HG03520 (cell line): Measurements from ENCODE around the gene ACAT1.
"Not testable (repeated sequence)": the region's sequence is repeated elsewhere in the genome, so short reads cannot be mapped to it uniquely, and the experiment has no call there.

Experiments used
- ATAC-seq: cut with Tn5 transposase; IDR thresholded peaks from one replicate; pipeline ENCODE4 v1.9.1; 2021; ENCODE audit warnings: mild to moderate bottlenecking, moderate library complexity; ENCODE audit not compliant: unreplicated experiment

The ACAT1 gene

DNA sequence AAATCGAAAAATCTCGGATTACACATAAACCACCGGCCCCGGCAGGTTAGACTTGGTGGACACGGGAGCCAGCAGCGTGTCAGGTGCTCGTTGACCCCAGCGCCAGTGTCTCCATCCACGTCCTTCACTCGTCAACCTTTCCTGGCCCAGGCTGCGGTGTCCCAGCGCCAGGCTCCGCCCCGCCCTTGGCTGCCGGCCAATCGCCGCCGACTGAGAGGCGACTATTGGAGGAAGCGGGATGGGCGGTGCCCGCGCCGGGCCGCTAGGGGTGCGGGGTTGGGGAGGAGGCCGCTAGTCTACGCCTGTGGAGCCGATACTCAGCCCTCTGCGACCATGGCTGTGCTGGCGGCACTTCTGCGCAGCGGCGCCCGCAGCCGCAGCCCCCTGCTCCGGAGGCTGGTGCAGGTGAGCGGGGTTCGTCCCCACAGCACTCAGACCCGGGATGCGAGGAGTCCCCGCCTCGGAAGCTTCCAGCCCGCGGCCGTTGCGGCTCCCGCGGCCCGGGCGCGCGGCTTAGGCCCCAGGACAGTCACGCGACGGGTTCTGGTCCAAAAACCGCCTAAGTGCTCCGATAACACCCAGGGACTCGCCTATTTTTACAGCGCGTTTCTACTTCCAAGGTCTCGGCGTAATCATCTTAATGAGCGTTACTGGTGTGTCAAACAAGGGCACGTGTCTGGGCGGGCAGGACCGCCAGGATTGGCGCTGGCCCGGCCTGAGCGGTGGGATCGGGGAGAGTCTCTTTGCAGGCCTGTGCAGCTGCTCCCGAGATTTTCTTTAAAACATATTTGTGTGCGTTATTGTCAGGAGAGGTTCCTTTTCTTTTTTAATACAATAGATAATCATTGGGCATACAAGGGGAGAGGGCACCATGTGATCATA is at the start of gene ACAT1:
Gene ACAT1, plus strand, starts transcription at position 294 of the 882 bp plus-strand sequence. Its CDS starts 40 bp downstream, at position 334.
- ATAC-seq: peak; percentile 97

DNA sequence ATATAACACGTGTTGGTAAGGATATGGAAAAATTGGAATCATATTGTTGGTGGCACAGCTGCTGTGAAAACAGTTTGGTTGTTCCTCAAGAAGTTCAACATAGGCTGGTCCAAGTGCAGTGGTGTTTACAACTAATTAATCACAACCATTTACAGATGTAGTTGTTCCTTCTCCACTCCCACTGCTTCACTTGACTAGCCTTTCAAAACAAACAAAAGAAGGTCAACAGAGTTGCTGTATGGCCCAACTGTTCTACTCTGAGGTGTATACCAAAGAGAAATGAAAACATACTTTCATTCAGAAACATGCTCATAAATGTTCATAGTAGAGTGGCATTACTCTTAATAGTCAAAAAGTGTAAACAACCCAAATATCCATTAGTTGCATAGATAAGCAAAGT is 36.6 kb upstream of the ACAT1 start:
- no peak for ATAC-seq

DNA sequence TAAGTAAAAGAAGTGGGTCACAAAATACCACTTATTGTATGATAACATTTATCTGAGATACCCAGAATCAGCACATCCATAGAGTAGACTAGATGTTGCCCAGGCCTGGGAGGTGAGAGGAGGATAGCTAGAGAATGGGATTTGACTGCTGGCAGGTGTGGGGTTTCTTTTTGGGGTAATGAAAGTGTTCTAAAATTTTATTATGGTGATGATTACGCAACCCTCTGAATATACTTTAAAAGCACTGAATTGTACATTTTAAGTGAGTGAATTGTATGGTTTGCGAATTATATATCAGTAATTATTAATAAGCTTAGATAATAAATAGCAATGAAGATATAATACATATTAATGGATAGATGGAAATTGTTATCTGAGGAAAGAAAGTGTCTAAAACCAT is 35.7 kb upstream of the ACAT1 start:
- ATAC-seq: no peak

DNA sequence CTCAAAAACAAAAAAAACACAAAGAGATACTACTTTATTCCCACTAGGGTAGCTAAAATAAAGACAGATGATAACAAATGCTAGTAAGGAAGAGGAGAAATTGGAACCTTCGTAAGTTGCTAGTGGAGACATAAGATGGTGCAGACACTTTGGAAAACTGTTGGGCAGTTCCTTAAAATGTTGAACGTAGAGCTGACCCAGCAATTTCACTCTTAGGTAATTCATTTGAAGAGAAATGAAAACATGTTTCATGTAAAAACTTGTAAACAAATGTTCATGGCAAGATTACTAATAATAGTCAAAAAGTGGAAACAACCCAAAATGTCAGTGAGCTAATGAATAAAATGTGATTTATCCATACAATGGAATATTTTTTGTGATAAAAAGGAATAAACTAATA is 29.2 kb upstream of the ACAT1 start:
- no peak for ATAC-seq

DNA sequence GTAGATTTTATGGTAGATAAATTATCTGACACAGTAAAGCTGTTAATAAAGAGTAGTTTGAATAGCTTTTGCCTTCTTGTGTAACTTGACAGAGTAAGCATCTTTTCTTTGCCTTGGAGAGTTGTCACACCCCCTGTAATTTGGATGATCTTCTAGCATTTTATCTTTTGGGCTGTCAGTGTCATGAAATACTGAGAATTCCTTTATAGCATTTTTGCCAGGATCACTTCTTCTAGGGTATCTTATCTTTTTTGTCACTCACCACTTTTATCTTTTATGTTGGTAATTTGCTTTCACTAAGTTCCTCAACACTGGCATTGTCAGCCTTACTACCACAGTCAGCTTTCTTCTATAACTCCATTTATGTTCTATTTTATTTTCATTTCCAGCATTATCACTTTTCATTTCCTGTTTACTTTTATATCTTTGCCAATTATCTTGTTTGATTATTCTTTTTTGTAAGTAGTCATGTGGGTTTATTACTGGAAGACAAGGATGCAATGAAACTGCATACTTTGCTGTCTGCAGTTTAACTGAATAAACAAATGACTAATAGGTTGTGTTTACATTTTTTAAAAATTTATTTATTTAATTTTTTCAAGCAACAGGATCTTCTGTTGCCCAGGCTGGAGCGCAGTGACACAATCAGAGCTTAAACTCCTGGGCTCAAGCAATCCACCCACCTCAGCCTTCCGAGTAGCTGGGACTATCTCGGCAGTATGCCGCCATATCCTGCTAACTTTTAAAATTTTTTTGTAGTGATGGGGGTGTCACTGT is 28.1 kb upstream of the ACAT1 start:
- ATAC-seq: no peak

DNA sequence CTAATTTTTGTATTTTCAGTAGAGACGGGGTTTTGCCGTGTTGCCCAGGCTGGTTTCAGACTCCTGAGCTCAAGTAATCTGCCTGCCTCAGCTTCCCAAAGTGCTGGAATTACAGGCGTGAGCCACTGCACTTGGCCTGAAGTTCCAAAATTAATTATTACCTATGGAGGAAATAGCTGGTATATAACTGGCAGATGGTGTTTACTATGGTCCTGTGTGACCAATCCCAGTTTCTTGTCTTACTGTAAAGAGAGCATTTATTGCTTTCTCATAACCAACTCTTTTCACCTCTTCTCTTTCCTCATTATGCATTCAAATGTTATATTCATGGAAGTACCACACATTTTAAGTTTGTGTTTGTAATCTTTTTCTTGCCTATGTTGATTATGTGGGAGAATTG is 24.2 kb upstream of the ACAT1 start:
- ATAC-seq: no peak

DNA sequence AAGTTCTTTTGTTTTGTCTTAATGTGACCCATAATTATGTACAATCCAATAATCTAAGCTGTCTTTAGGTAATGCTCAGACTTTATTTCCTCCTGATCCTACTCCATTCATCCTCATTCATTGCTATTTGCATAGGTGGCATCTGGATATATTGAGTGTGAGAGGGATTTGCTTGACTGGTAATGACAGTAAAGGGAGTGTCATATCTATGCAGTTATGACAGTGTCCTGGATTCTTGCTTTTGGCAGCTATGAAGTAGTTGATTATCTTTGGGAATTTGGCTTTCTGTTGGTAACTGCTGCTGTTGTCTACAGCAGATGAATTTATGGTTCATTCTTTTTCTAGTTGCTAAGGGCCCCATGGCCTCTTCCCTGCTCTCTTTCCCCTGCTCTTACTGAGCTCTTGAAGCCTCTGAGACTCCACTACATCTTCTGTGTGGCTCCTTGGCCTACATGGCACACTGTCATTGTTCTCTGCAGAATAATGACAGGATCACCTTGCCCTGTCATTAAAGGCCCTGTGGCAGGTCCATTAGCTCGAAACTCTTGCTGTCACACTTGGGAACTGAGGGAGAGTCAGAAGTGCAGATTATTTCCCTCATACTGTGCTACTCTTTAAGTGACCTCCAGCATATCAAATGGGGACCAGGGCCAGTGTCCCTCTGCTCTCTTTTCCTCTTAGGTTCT is 20.1 kb upstream of the ACAT1 start:
- ATAC-seq: no peak

DNA sequence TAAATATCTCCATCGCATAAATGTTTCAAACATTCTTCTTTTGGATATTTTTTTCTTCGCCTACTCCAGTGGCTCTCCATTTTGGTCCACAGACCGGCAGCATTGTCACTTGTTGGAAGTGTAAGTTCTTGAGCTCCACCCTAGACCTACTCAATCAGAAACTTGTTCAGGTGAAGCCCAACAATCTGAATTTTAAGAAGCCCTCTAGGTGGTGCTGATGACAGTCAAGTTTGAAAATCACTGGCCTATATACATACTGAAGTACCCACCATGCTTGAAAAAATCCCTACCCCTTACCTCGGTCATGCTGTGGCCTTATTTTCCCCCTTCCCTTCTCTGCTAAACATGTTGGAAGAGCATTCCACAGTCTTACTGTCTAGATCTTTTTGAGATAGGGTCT is 10.2 kb upstream of the ACAT1 start:
- ATAC-seq: no peak

DNA sequence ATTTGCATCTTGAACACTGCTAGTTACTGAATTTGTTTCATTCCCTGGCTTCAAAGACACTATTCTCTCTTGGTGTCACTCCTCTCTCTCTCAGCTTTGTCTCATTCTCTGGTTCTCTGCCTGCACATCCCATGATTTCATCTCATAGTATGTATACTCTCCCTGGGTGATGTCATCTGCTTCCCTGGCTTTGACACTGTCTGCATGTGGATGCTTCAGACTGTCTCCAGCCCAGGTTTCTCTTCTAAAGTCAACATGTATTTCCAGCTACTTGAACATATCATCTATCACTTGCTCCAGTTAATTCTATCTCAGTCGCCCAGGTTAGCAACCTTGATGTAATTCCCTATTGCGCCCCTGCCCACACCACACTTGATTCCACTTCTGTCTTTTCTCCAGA is 9.3 kb upstream of the ACAT1 start:
- ATAC-seq: no peak

DNA sequence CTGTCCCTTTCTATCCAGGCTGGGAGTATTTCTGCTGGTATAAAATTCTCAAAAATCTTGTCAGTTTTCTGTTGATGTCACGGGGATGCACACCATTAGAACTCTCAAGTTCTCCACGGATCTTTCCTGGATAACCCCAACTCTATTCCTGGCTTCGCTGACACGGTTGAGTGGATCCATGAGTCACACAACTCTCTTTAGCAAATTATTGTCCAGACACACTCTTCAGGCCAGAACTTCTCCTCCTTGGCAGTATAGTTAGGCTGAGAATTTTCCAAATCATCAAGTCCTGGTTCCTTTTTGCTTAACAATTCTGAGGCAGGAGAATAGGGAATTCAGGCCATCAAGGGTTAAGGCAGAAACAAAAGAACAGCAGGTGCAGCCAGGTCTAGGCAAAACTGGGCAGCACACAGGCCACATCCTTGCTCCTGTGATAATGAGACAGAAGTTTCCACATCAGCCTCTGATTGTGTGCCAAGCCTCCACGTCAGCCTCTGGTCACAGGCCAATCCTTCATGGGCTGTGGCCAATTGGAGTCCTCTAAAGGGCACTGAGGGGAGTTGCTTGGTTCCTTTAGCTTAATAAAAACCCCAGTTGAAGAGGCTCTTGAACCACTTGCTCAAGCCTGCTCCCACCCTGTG is 5.7 kb upstream of the ACAT1 start:
- ATAC-seq: no peak

DNA sequence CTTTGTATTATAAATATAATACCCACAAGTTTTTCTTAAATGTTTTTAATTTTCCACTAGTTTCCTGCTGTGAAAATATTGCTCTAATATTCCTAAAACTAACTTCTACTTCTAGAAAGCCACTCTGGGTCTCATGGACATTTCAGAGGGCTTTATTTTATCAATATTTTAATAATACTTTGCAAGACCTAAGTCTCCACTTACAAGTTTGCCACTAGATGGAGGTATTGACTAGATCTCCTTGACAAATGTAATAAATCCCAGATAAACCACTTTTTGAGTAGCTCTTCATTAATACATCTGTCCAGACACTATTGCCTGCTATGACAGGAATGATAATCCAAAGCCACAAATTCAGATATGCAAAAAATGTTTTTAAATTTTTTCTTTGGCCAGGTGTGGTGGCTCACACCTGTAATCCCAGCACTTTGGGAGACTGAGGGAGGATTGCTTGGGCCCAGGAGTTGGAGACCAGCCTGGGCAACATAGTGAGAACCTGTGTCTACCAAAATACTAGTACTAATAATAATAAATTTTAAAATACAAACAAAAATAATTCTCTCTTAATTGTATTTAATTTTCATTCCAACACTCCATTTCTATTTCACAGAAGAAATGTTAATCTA is 3.5 kb upstream of the ACAT1 start:
- no peak for ATAC-seq

DNA sequence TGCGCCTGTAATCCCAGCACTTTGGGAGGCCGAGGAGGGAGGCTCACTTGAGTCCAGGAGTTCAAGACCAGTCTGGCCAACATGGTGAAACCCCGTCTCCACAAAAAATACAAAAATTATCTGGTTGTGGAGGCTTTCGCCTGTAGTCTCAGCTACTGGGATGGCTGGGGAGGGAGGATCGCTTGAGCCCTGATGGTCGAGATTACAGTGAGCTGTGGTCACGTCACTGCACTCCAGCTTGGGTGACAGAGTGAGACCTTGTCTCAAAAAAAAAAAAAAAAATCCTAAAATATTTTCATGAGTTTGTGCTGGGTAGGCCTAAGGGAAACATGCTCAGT is 462 bp upstream of the ACAT1 start:
- ATAC-seq: peak; percentile 2

DNA sequence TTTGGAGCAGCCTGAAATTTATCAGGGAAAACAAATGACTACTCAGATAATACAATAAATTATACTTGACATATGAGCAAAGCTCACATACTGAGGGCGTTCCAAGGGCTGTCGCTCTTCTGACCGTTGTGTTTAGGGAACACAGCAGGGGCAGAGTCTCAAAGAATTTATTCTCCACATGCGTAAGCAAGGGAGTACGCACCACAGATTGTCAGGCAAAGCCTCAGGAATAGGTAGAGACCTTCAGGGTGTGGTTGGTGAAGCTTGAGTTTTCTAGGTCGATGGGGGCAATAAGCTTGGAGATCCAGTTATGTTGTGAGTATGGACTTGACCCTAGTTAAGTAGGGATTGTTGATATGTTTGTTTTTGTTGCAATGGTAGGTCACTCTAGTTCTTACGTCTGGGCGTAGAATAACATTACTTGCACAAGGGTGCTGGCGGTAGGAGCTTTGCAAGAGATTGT is 830 bp downstream of the ACAT1 start:
- no peak for ATAC-seq

DNA sequence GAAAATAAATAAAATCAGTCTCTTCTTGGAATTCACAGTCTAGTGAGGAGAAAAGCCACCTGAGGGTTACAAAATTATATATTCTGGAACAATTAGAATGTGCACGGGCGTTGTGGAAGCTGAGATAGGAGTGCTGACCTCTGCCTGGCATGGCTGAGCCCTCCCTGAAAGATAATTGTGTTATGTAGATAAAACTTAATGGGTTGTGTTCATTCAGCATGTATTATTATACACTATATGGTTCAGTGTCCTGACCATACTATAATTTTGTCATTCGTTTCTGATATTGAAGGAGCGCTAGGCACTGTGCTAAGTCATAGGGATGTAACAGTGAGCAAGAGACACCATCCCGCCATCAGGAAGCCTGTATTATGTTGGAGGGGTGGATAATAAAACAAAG is 3.7 kb downstream of the ACAT1 start:
- ATAC-seq: no peak

DNA sequence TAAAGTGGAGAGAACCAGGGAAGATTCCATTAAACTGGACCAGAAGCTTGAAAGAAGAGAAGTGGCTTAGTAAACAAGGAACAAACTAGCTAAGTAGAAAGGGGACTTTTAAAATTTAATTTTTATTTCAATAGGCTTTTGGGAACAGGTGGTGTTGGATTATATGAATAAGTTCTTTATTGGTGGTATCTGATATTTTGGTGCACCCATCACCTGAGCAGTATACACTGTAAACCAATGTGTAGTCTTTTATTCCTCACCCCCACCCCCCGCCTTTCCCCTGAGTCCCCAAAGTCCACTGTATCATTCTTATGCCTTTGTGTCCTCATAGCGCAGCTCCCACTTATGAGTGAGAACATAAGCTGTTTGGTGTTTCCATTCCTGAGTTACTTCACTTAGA is 7.4 kb downstream of the ACAT1 start:
- ATAC-seq: no peak

DNA sequence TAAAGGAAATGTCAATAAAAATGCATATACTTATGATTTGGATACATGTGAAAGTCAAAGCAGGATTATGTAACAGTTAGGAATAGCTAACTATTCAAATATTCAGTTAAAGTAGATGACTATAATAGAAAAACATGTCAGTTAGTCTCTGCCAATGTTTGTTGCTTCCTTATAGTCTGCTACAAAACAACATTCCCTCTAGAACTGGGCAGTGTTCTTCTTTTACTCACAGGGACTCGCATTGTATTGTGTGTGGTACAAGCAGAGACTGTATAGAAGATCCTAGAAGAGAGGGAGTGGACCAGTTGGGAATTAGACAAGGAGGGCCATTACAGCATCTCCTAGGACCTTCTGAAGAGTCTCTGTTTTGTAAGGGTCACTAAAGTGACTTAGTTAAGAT is 10.6 kb downstream of the ACAT1 start:
- no peak for ATAC-seq

DNA sequence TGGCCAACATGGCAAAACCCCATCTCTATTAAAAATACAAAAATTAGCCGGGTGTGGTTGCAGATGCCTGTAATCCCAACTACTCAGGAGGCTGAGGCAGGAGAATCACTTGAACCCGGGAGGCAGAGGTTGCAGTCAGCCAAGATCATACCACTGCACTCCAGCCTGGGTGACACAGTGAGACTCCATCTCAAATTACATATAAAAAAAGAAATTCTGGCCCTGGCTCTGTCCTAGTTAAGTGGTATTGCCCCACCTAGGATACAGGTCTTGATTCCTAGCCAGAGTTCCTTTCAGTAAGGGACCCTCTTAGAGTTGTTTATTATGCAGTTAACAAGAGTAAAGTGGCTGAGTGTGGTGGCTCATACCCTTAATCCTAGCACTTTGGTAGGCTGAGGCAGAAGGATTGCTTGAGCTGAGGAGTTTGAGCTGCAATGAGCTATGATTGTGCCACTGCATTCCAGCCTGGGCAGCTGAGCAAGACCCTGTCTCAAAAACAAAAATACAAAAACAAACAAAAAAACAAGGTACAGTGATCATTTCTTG is 11.7 kb downstream of the ACAT1 start:
- not testable (repeated sequence) for ATAC-seq

DNA sequence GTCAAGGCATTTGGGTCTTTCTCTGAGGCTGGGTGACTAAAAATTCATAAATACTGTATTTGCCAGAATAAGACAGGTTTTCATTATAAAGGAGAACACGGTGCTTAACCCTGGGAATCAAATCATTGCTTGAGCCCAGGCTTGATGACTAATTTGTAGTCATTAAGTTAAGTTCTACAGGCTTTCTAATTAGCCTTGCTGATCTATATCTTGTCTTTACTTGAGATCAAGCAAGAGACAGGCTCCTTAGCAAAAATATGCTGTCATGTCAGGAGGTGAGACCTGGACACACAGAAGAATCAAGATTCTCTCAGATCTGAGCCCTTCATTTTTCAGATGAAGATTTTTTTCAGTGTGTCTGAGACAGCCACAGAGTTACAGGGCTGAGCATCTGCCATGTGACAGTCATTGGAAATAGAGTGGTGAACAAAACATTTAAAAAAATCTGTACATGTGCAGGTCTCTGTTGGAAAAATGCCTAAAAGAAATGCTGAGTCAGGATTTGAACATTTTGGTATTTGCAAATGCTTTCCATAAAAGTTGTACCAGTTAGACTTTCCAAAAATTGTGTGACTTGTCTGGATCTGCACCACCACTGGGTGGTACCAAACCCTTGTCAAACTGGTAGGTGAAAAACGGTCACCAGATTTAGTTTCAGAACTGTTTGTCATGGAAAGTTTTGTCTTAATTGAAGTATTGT is 14.6 kb downstream of the ACAT1 start:
- peak; percentile 49 for ATAC-seq

DNA sequence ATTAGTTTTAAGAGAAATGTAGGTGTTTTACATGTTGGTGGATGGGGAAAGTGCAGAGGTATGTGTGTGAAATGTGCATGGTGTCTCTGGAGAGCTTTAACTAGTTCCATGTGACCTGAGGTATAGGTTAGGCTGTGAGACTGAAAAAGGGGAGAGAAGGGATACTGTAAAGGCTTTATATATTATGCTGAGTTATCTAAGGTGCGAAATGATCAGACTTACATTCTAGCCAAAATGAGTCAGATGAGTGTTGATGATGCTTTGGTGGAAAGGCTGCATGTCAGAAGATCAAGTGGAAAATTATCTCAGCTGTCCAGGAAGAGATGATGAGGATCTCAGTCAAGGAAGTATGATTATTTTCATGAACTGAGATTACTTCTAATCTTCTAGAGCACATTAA is 15.8 kb downstream of the ACAT1 start:
- no peak for ATAC-seq

DNA sequence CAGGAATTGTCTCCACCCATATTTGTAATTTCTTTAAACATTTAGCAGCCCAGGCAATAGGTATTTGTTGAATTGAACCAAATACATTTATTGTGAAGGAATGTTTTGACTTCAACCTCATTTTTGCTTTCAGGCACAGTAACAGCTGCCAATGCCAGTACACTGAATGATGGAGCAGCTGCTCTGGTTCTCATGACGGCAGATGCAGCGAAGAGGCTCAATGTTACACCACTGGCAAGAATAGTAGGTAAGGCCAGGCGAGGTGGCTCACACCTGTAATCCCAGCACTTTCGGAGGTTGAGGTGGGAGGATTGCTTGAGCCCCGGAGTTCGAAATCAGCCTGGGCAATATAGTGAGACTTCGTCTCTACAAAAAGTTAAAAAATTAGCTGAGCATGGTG is 20.9 kb downstream of the ACAT1 start:
- ATAC-seq: no peak
